IPS-15b (cell line): ENCODE measurements around the gene PRR12.

Experiments
- H3K27me3 ChIP-seq: one replicate; pipeline ENCODE4 v1.6.1; 2013; ENCODE audit warnings: low read length; ENCODE audit not compliant: control insufficient read depth, insufficient read depth
- H3K36me3 ChIP-seq: one replicate; pipeline ENCODE4 v1.6.1; 2013; ENCODE audit warnings: low read length; ENCODE audit not compliant: control insufficient read depth, insufficient read depth
- H3K4me1 ChIP-seq: one replicate; pipeline ENCODE4 v1.6.1; 2013; ENCODE audit warnings: mild to moderate bottlenecking, low read length; ENCODE audit not compliant: control insufficient read depth, insufficient read depth
- H3K4me3 ChIP-seq: one replicate; pipeline ENCODE4 v1.5.1; 2013; ENCODE audit warnings: low read depth, low read length
- H3K9ac ChIP-seq: one replicate; pipeline ENCODE4 v1.6.1; 2013; ENCODE audit warnings: low read depth, mild to moderate bottlenecking, low read length
- H3K9me3 ChIP-seq: one replicate; pipeline ENCODE4 v1.6.1; 2013; ENCODE audit warnings: mild to moderate bottlenecking, low read length; ENCODE audit not compliant: control insufficient read depth, insufficient read depth

PRR12 gene

DNA sequence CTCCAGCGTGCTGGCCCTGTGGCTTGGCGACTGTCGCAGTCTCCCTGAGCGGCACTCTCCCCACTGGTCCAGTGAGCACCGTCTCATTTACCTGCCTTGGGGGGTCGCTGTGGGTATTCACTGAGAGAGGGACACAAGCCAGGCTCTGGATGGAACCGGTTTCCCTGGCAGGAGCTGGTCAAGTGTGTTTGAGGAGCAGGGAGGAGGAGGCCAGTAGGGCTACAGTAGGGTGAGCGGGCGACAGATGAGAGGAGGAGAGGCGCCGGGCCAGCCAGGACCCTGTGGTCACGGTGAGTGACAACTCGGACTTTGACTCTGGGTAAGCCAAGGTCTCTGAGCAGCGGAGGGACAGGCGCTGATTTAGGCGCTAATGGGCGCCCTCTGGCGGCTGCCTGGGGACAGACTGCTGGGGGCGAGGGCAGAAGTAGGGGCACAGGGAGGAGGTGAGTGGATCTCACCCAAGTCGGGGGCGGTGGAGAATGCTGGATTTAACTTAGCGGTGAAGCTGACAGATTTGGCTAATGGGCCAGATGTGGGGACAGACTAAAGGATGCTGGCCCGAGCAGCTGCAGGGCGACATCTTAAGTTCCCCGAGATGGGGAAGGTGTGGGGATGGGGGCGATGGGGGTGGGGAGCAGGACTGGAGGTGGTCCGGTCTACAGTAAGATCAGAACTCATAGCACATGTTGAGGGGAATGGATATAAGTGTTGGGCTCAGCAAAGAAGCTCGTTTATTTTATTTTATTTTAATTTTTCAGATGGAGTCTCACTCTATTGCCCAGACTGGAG is 81.3 kb downstream of the PRR12 start:
- Histone ChIP-seq H3K4me3 (peak overlapping the region; percentile 52), H3K9me3 (no peaks in the 10 kb centered on the region), H3K27me3 (no peaks in the 10 kb centered on the region), H3K9ac (peak overlapping the region; percentile 26), H3K4me1 (no peaks in the 10 kb centered on the region), H3K36me3 (peaks cover 24% of the 10 kb centered on the region)
